ENCODE data around the gene TMED9. TPM values are rescaled to one million over a fixed set of nuclear protein-coding genes. Genes with fewer than 3 reads are reported as not detected.
A peak's percentile ranks its signal among the peaks of the same experiment; 100 is the strongest.

Gene TMED9
- total and polyA plus RNA-seq, 10 of the 15 experiments (the other 5 are each of a cell fraction or from before 2014, with no cell fraction given), result 35.7 to 144 (median 105) TPM

DNA sequence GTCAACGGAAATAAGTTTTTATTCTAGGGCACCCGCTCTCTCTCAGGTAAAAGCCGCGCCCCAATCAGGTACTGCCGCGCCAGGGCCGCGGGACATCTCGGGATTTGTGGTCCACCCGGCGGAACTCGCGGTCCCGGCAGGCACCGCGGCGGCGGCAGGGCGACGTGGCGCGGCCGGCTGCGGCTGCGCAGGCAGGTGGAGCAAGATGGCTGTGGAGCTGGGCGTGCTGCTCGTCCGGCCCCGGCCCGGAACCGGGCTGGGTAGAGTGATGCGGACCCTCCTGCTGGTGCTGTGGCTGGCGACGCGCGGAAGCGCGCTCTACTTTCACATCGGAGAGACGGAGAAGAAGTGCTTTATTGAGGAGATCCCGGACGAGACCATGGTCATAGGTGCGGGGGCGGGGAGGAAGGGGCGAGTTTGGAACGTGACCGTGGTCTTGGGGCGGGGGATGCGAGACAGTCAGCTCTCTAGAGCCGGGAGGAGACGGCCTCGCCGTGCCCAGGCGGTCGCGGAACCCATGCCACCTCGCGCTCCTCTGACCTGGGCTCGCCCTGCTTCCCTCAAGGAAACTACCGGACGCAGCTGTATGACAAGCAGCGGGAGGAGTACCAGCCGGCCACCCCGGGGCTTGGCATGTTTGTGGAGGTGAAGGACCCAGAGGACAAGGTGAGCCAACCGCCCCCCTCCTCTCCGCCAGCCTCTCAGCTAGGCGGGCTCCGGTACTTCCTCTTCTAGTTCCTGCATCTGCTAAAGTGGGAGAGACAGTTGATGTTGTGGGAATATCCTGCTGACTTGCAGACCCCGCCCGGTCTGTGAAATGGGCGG is at the start of gene TMED9 (continued):
- TF ChIP-seq CHD2 (IDR thresholded peaks at IDR 0.05; ENCODE audit: borderline replicate concordance, low read depth, low read length), result peak; percentile 69; the same call in 1 of the 2 replicates

DNA sequence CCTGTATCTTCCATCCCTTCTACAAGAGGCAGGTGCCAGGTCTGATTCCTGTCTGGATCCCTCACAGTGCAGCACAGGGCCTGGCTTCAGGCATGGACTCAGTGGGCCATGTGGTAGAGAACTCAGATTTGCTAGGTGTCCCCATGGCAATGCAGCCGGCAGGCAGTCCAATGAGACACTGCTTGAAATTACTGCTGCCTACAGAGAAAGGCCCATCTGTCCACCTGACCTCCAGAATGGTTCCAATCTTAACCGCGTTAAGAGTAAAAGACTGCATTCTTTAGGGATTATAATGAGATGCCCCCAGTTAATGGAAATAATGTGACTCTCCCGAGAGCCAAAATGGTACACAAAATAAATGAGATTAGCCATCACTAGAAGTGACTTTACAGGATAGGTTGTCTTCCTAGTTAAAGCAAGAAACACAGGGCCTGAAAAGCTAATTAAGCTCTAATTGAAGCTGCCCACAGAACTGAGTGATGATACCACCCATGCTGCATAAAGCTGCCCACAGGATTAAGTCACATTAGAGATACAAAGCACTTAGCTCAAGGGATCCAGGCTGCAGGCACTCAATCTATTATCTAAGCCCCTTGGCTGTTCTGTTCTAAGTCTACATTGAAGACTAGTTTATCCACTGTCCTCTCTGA is 49.1 kb upstream of the TMED9 start:
- 100% methylated on average over 4 of the region's 4 CpGs for WGBS (ENCODE audit: insufficient coverage, insufficient replicate concordance, low lambda C conversion rate, missing lambda C conversion rate)
- DNase-seq (ENCODE audit: low read depth, low spot score), result no peak
- no peak for ATAC-seq
- Histone ChIP-seq H3K9ac (ENCODE audit: control insufficient read depth, insufficient read depth, low read length) (no peak overlapping the region), H3K27ac (ENCODE audit: control insufficient read depth, insufficient read depth) (no peak overlapping the region), H3K36me3 (ENCODE audit: control insufficient read depth in 2 of 2, insufficient read depth in 2 of 2, low read length in 1 of 2) (peaks cover 2 to 10% of the 10 kb centered on the region in 2 experiments; a peak in 3 of 4 replicates), H3K4me2 (ENCODE audit: control insufficient read depth, insufficient read depth) (no peak overlapping the region), H2AFZ (ENCODE audit: control insufficient read depth, low read depth, low read length) (no peak overlapping the region), H3K27me3 (replicated peaks in 1 of 2; ENCODE audit: control insufficient read depth in 2 of 2, insufficient read depth in 2 of 2, low read length in 1 of 2) (no peaks in the 10 kb centered on the region), H3K4me1 (ENCODE audit: control insufficient read depth, insufficient read depth, low read length) (no peaks in the 10 kb centered on the region), H3K9me3 (replicated peaks; ENCODE audit: control insufficient read depth, insufficient read depth, low read length) (no peaks in the 10 kb centered on the region), H3K79me2 (ENCODE audit: control insufficient read depth, insufficient read depth, low read length) (no peaks in the 10 kb centered on the region; the same call in 1 of the 2 replicates), H3K4me3 (no peak overlapping the region), H4K20me1 (ENCODE audit: control insufficient read depth, insufficient read depth) (no peaks in the 10 kb centered on the region)
- FAIRE-seq, result no peak
- SMC1A ChIA-PET (ENCODE audit: uncharacterized antibody, unreplicated experiment), result no interaction called here
- CTCF ChIA-PET, result no interaction called here
- RAD21 ChIA-PET (ENCODE audit: unreplicated experiment), result interaction anchor here (1.5 kb wide), 1 partner anchor 34 kb away, joined by 3 read pairs; no protein-coding TSS in a partner anchor
- POLR2A ChIA-PET, result no interaction called here
- in situ Hi-C loops (cut with MboI) (no loop called here), intact Hi-C loops (cut with micrococcal nuclease; ENCODE audit: unreplicated experiment) (no loop called here)
- BruUV-seq (replicated peaks), result no TSS peak
- TF ChIP-seq, protein P1, sequence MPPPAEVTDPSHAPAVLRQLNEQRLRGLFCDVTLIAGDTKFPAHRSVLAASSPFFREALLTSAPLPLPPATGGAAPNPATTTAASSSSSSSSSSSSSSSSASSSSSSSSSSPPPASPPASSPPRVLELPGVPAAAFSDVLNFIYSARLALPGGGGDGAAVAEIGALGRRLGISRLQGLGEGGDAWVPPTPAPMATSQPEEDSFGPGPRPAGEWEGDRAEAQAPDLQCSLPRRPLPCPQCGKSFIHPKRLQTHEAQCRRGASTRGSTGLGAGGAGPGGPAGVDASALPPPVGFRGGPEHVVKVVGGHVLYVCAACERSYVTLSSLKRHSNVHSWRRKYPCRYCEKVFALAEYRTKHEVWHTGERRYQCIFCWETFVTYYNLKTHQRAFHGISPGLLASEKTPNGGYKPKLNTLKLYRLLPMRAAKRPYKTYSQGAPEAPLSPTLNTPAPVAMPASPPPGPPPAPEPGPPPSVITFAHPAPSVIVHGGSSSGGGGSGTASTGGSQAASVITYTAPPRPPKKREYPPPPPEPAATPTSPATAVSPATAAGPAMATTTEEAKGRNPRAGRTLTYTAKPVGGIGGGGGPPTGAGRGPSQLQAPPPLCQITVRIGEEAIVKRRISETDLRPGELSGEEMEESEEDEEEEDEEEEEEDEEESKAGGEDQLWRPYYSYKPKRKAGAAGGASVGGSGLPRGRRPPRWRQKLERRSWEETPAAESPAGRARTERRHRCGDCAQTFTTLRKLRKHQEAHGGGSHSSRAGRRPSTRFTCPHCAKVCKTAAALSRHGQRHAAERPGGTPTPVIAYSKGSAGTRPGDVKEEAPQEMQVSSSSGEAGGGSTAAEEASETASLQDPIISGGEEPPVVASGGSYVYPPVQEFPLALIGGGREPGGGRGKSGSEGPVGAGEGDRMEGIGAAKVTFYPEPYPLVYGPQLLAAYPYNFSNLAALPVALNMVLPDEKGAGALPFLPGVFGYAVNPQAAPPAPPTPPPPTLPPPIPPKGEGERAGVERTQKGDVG (CRISPR knock-in tag; IDR thresholded peaks at IDR 0.05), result no peak
- no peak for TF ChIP-seq ZBED1 (IDR thresholded peaks at IDR 0.05; ENCODE audit: borderline replicate concordance)
- TF ChIP-seq, protein P2, sequence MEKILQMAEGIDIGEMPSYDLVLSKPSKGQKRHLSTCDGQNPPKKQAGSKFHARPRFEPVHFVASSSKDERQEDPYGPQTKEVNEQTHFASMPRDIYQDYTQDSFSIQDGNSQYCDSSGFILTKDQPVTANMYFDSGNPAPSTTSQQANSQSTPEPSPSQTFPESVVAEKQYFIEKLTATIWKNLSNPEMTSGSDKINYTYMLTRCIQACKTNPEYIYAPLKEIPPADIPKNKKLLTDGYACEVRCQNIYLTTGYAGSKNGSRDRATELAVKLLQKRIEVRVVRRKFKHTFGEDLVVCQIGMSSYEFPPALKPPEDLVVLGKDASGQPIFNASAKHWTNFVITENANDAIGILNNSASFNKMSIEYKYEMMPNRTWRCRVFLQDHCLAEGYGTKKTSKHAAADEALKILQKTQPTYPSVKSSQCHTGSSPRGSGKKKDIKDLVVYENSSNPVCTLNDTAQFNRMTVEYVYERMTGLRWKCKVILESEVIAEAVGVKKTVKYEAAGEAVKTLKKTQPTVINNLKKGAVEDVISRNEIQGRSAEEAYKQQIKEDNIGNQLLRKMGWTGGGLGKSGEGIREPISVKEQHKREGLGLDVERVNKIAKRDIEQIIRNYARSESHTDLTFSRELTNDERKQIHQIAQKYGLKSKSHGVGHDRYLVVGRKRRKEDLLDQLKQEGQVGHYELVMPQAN (conservative IDR thresholded peaks at IDR 0.05), result no peak
- TF ChIP-seq EGR1 (IDR thresholded peaks at IDR 0.05; ENCODE audit: borderline replicate concordance in 1 of 2, low read depth in 2 of 2, low read length in 2 of 2), result no peak
- TF ChIP-seq RAD51 (IDR thresholded peaks at IDR 0.05), result no peak
- TF ChIP-seq, protein P3, sequence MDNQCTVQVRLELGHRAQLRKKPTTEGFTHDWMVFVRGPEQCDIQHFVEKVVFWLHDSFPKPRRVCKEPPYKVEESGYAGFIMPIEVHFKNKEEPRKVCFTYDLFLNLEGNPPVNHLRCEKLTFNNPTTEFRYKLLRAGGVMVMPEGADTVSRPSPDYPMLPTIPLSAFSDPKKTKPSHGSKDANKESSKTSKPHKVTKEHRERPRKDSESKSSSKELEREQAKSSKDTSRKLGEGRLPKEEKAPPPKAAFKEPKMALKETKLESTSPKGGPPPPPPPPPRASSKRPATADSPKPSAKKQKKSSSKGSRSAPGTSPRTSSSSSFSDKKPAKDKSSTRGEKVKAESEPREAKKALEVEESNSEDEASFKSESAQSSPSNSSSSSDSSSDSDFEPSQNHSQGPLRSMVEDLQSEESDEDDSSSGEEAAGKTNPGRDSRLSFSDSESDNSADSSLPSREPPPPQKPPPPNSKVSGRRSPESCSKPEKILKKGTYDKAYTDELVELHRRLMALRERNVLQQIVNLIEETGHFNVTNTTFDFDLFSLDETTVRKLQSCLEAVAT (IDR thresholded peaks at IDR 0.05), result no peak
- TF ChIP-seq KDM1A (IDR thresholded peaks at IDR 0.05; ENCODE audit: borderline replicate concordance), result no peak
- no peak for TF ChIP-seq TCF12 (IDR thresholded peaks at IDR 0.05; ENCODE audit: low read depth, low read length)
